ENCODE measurements around the gene OR52A5.
"Not testable (repeated sequence)": the region's sequence is repeated elsewhere in the genome, so short reads cannot be mapped to it uniquely, and the experiment has no call there.

Gene OR52A5

DNA sequence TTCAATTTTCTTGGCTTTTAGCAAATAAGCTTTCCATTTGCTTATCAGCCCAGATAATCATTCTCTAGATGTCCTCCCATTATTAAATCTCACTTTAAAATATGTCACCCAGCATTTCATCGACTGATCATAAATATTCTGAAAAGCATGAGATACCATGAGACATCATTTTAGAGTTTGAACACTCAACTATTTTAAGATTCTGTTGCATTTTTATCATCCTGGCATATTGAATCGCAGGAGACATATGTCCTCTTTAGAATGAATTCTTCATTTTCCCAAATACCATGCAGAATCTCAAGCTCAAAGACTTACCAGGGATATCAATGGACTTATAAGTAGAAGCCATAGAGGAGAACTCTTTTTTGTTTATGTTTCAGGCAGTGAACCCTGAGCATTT is at the start of gene OR52A5:
Gene OR52A5, minus strand, starts transcription at position 361 of the 400 bp plus-strand sequence. CDS start 5,714 bp downstream, outside the sequence.
- H3K36me3 ChIP-seq (ENCODE audit: control insufficient read depth, insufficient read depth, low read length) = no peaks in the 10 kb centered on the region
- no peaks in the 10 kb centered on the region for H3K4me1 ChIP-seq (ENCODE audit: control insufficient read depth, insufficient read depth, low read length)
- no peaks in the 10 kb centered on the region for H3K9me3 ChIP-seq (ENCODE audit: control insufficient read depth, insufficient read depth, low read length)
- no peak within 1 kb of the TSS for H3K4me3 ChIP-seq (ENCODE audit: low read depth, low read length)
- no peaks in the 10 kb centered on the region for H3K27me3 ChIP-seq (ENCODE audit: control insufficient read depth, insufficient read depth, low read length)
- no peak within 1 kb of the TSS for H3K9ac ChIP-seq (ENCODE audit: low read depth, low read length)

DNA sequence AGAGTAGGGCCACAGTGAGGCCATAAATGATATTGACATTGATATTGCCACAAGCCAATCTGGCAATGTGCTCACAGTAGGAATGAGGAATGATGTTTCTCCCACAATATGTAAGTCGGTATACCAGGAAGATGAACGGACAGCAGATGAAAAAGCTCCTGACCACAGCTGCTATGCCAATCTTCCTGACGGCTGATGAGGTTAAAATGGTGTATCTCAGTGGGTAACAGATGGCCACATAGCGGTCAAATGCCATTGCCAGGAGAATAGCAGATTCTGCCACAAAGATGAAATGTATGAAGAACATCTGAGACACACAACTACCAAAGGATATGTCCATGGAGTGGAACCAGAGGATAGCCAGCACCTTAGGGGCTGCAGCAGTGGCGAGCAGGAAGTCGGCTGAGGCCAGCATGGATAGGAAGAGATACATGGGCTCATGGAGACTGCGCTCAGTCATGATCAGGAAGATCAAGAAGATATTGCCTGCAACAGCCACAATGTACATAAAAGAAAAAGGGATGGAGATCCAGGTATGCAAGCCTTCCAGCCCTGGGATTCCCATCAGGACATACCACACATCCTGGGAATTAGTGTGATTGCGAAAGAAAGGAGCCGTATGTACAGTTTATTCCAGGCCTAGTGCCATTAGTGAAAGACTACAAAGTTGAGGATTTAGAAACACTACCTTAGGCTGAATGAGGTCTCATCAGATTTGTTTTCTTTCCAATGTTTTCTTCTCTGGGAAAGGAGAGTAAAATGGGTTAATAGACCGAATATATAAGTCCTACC is 40.1 kb upstream of the OR52A5 start:
- no peak overlapping the region for H3K9ac ChIP-seq (ENCODE audit: low read depth, low read length)
- H3K4me1 ChIP-seq (ENCODE audit: control insufficient read depth, insufficient read depth, low read length) = no peaks in the 10 kb centered on the region
- H3K4me3 ChIP-seq (ENCODE audit: low read depth, low read length) = no peak overlapping the region
- no peaks in the 10 kb centered on the region for H3K9me3 ChIP-seq (ENCODE audit: control insufficient read depth, insufficient read depth, low read length)
- no peaks in the 10 kb centered on the region for H3K27me3 ChIP-seq (ENCODE audit: control insufficient read depth, insufficient read depth, low read length)
- no peaks in the 10 kb centered on the region for H3K36me3 ChIP-seq (ENCODE audit: control insufficient read depth, insufficient read depth, low read length)

DNA sequence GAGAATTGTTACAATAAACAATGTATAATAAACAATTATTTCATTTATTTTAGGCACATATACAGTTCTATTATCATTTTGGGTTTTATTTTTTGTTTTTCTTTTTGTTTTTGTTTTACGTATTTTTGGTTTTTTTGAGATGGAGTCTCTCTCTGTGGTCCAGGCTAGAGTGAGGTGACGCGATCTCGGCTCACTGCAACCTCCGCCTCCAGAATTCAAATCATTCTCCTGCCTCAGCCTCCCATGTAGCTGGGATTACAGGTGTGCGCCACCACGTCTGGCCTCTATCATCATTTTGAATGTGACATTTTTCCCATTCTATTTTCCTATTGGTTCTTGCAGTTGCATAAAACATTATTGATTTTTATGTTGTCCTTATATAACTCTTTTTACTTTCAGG is 36.8 kb upstream of the OR52A5 start:
- no peak overlapping the region for H3K4me3 ChIP-seq (ENCODE audit: low read depth, low read length)

DNA sequence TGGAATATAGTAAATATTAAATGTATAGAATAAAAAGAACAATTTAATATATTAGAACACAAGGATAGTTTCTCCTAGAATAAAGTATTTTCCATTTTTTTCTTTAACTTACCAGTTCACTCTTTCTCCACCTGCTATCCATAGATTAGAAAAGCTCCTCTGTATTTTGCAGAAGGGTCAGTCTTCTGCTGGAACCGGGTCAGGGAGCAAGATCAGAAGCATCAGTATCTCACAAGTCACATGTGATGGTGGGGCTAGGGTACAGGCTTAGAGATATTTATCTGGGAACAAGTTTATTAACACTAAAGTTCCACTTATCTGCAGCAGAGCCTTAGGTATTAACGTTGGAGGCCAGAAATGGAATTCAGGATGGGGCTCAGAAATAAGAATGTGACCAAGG is 33.7 kb upstream of the OR52A5 start:
- Histone ChIP-seq H3K4me3 (ENCODE audit: low read depth, low read length) (no peak overlapping the region), H3K4me1 (ENCODE audit: control insufficient read depth, insufficient read depth, low read length) (no peaks in the 10 kb centered on the region), H3K9me3 (ENCODE audit: control insufficient read depth, insufficient read depth, low read length) (no peaks in the 10 kb centered on the region), H3K9ac (ENCODE audit: low read depth, low read length) (no peak overlapping the region), H3K36me3 (ENCODE audit: control insufficient read depth, insufficient read depth, low read length) (no peaks in the 10 kb centered on the region), H3K27me3 (ENCODE audit: control insufficient read depth, insufficient read depth, low read length) (no peaks in the 10 kb centered on the region)

More for the DNA sequence above, 36.8 kb upstream of the OR52A5 start:
- Histone ChIP-seq H3K36me3 (ENCODE audit: control insufficient read depth, insufficient read depth, low read length) (no peaks in the 10 kb centered on the region), H3K9me3 (ENCODE audit: control insufficient read depth, insufficient read depth, low read length) (no peaks in the 10 kb centered on the region), H3K9ac (ENCODE audit: low read depth, low read length) (no peak overlapping the region), H3K27me3 (ENCODE audit: control insufficient read depth, insufficient read depth, low read length) (no peaks in the 10 kb centered on the region), H3K4me1 (ENCODE audit: control insufficient read depth, insufficient read depth, low read length) (no peaks in the 10 kb centered on the region)

DNA sequence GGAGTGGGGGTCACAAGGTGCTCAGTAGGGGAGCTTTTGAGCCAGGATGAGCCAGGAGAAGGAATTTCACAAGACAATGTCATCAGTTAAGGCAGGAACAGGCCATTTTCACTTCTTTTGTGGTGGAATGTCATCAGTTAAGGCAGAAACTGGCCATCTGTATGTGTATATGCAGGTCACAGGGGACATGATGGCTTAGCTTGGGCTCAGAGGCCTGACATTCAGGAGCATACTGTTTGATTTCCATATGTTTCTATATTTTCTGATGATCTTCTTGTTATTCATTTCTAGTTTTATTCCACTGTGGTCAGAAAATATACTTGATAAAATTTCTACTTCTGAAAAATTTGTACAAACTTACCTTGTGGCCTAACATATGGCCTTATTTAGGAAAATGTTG is 27.7 kb upstream of the OR52A5 start:
- H3K9ac ChIP-seq (ENCODE audit: low read depth, low read length); H3K9me3 ChIP-seq (ENCODE audit: control insufficient read depth, insufficient read depth, low read length); H3K4me1 ChIP-seq (ENCODE audit: control insufficient read depth, insufficient read depth, low read length); H3K27me3 ChIP-seq (ENCODE audit: control insufficient read depth, insufficient read depth, low read length); H3K4me3 ChIP-seq (ENCODE audit: low read depth, low read length); H3K36me3 ChIP-seq (ENCODE audit: control insufficient read depth, insufficient read depth, low read length): not testable (repeated sequence)

DNA sequence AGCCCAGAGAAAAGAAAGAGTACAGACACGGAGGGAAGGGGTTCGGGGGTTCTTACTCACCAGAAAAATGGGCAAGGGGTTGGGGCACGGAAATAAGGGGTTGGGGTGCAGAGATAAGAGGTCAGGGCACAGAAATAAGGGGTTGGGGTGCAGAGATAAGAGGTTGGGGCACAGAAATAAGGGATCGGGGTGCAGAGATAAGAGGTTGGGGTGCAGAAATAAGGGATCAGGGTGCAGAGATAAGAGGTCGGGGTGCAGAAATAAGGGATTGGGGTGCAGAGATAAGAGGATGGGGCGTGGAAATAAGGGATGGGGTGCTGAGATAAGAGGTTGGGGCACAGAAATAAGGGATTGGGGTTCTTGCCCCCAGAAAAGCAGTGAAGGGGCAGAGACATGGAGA is 26.7 kb upstream of the OR52A5 start:
- not testable (repeated sequence) for H3K27me3 ChIP-seq (ENCODE audit: control insufficient read depth, insufficient read depth, low read length); H3K36me3 ChIP-seq (ENCODE audit: control insufficient read depth, insufficient read depth, low read length); H3K9ac ChIP-seq (ENCODE audit: low read depth, low read length); H3K4me1 ChIP-seq (ENCODE audit: control insufficient read depth, insufficient read depth, low read length); H3K4me3 ChIP-seq (ENCODE audit: low read depth, low read length); H3K9me3 ChIP-seq (ENCODE audit: control insufficient read depth, insufficient read depth, low read length)

DNA sequence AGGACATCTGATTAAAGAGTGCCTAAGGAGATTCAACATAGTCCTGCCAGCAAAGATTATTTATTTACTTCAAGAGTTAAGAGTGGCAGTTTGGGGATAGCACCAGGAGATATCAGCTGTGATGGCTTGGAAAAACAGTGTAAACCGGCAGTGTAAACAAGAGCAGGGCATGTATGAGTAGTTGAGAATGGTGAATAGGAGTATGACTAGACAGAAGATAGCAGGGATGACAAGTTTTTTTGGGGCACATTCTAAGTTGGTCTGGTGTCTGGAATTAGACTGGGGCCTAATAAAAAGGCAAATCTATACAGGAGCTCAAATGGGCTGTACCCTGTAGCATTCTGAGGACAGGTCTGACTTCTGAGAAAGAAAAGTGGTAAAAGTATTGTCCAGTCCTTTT is 22.9 kb upstream of the OR52A5 start:
- H3K9ac ChIP-seq (ENCODE audit: low read depth, low read length); H3K4me3 ChIP-seq (ENCODE audit: low read depth, low read length); H3K9me3 ChIP-seq (ENCODE audit: control insufficient read depth, insufficient read depth, low read length); H3K27me3 ChIP-seq (ENCODE audit: control insufficient read depth, insufficient read depth, low read length); H3K36me3 ChIP-seq (ENCODE audit: control insufficient read depth, insufficient read depth, low read length); H3K4me1 ChIP-seq (ENCODE audit: control insufficient read depth, insufficient read depth, low read length): not testable (repeated sequence)

DNA sequence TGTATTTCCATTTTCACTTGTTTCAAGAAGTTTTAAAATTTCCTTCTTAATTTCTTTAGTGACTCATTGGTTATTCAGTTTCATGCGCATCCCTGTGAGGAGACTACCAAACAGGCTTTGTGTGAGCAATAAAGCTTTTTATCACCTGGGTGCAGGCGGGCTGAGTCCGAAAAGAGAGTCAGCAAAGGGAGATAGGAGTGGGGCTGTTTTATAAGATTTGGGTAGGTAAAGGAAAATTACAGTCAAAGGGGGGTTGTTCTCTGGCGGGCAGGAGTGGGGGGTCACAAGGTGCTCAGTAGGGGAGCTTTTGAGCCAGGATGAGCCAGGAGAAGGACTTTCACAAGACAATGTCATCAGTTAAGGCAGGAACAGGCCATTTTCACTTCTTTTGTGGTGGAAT is 22.1 kb upstream of the OR52A5 start:
- H3K9me3 ChIP-seq (ENCODE audit: control insufficient read depth, insufficient read depth, low read length); H3K36me3 ChIP-seq (ENCODE audit: control insufficient read depth, insufficient read depth, low read length); H3K27me3 ChIP-seq (ENCODE audit: control insufficient read depth, insufficient read depth, low read length); H3K4me3 ChIP-seq (ENCODE audit: low read depth, low read length); H3K4me1 ChIP-seq (ENCODE audit: control insufficient read depth, insufficient read depth, low read length); H3K9ac ChIP-seq (ENCODE audit: low read depth, low read length): not testable (repeated sequence)

DNA sequence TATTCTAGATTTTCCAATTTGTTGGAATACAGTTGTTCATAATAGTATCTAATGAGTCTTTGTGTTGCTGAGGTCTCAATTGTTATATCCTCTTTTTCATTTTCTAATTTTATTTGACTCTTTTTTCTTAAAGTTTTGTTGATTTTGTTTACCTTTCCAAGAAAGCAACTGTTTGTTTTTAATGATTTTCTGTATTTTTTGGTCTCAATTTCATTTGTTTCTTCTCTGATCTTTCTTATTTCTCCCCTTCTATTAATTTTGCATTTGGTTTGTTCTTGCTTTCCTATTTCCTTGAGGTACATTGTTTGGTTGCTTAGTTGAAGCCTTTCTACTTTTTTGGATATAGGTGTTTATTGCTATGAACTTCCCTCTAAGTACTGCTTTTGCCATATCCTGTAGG is 21.6 kb upstream of the OR52A5 start:
- Histone ChIP-seq H3K9ac (ENCODE audit: low read depth, low read length) (no peak overlapping the region), H3K36me3 (ENCODE audit: control insufficient read depth, insufficient read depth, low read length) (no peaks in the 10 kb centered on the region), H3K4me3 (ENCODE audit: low read depth, low read length) (no peak overlapping the region), H3K9me3 (ENCODE audit: control insufficient read depth, insufficient read depth, low read length) (no peaks in the 10 kb centered on the region), H3K27me3 (ENCODE audit: control insufficient read depth, insufficient read depth, low read length) (no peaks in the 10 kb centered on the region), H3K4me1 (ENCODE audit: control insufficient read depth, insufficient read depth, low read length) (no peaks in the 10 kb centered on the region)

DNA sequence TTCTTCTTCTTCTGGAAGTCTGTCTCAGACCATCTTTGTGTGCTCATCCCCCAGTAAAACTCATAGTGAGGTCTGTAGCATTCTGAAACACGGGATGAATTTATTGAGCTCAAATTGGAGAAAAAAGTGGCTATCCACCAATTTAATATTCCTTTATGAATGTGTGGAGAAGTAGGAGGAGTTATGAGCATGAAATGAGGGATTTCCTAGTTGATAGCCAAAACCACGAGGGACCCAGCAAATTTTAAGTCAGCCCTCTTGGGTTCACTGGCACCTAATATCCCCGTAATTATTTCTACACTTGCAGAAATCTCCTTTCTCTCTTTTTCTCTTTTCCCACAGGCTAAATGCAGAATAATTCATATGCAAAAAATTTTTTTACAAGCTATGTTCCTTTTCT is 16.5 kb upstream of the OR52A5 start, which contains the start of gene OR52A1:
Gene OR52A1, minus strand, starts transcription at position 101 of the 400 bp plus-strand sequence. CDS start 2,388 bp downstream, outside the sequence.
- Histone ChIP-seq H3K9me3 (ENCODE audit: control insufficient read depth, insufficient read depth, low read length) (no peaks in the 10 kb centered on the region), H3K4me1 (ENCODE audit: control insufficient read depth, insufficient read depth, low read length) (no peaks in the 10 kb centered on the region), H3K27me3 (ENCODE audit: control insufficient read depth, insufficient read depth, low read length) (no peaks in the 10 kb centered on the region), H3K36me3 (ENCODE audit: control insufficient read depth, insufficient read depth, low read length) (no peaks in the 10 kb centered on the region), H3K9ac (ENCODE audit: low read depth, low read length) (no peak within 1 kb of the TSS), H3K4me3 (ENCODE audit: low read depth, low read length) (no peak within 1 kb of the TSS)

DNA sequence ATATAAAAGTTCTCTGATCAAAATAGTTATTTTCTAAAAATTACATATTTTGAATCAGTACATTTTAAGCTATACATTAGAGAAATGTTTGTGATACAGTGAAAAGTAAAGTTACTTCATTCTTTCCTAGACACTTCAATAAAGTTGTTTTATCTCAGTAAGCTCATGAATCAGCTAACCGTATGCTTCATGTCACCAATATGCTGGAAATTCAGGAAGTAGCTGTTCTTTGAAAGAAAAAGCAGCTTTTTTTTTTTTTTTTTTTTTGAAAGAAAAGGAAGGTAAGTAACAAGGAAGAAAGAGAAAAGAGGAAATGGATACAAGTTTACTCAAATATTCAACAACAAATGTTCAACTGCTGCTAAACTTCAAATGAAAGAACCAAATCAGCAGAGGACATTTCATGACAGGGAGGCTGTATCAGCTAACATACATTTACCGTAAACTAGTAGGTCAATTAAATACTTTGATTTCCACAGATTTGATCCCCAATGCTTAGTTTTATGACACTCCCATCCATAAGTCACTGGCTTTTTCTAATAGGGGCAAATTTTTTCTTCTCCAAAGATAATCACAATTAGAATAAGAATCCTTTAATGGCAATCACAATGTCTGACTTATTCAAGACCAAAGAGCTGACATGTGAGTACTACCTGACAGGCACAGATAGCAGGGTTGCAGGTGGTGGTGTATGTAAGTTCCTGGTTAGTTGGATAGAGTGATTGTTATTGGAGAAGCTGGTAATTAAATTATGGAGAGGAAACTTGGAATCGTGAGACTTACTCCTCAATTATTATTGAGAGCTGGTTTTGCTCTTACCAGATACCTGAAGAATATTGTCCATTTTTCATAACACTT is 15.6 kb upstream of the OR52A5 start:
- no peaks in the 10 kb centered on the region for H3K36me3 ChIP-seq (ENCODE audit: control insufficient read depth, insufficient read depth, low read length)
- H3K27me3 ChIP-seq (ENCODE audit: control insufficient read depth, insufficient read depth, low read length) = no peaks in the 10 kb centered on the region

DNA sequence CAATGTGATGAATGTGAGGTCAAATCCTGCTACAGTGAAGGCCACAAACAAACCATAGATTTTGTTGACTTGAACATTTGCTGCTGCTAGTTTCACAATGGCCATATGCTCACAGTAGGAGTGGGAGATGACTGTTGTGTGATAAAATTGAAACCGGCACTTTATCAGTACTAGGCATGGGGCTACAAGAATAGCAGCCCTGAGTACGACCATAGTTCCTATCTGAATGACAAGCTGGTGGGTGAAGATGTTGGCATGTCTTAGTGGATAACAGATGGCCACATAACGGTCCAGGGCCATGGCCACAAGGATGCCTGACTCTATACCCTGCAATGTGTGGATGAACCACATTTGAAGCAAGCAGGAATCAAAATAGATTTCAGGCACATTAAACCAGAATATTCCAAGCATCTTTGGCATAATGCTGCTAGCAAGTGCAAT is 13.6 kb upstream of the OR52A5 start:
- H3K9ac ChIP-seq (ENCODE audit: low read depth, low read length) = no peak overlapping the region
- no peaks in the 10 kb centered on the region for H3K9me3 ChIP-seq (ENCODE audit: control insufficient read depth, insufficient read depth, low read length)
- H3K4me1 ChIP-seq (ENCODE audit: control insufficient read depth, insufficient read depth, low read length) = no peaks in the 10 kb centered on the region
- no peaks in the 10 kb centered on the region for H3K36me3 ChIP-seq (ENCODE audit: control insufficient read depth, insufficient read depth, low read length)
- H3K27me3 ChIP-seq (ENCODE audit: control insufficient read depth, insufficient read depth, low read length) = no peaks in the 10 kb centered on the region
- no peak overlapping the region for H3K4me3 ChIP-seq (ENCODE audit: low read depth, low read length)

More for the DNA sequence above, 15.6 kb upstream of the OR52A5 start:
- Histone ChIP-seq H3K4me3 (ENCODE audit: low read depth, low read length) (no peak overlapping the region), H3K4me1 (ENCODE audit: control insufficient read depth, insufficient read depth, low read length) (no peaks in the 10 kb centered on the region), H3K9me3 (ENCODE audit: control insufficient read depth, insufficient read depth, low read length) (no peaks in the 10 kb centered on the region), H3K9ac (ENCODE audit: low read depth, low read length) (no peak overlapping the region)
